Hepatocyte (in vitro differentiated cells): ENCODE measurements around the gene DUSP15. TPM values are rescaled to one million over a fixed set of nuclear protein-coding genes. Genes with fewer than 3 reads are reported as not detected.

Source experiments
- DNase-seq: peaks from one replicate; pipeline ENCODE4 v3.0.0-alpha.2; 2016; ENCODE audit warnings: low spot score
- H2AFZ ChIP-seq: fragments of 200-600 bp; sonication (generic); 2 replicates; pipeline ENCODE4 v1.6.0; 2016; ENCODE audit warnings: antibody characterized with exemption, mild to moderate bottlenecking
- H3K27ac ChIP-seq: fragments of 200-600 bp; sonication (generic); 2 replicates; pipeline ENCODE4 v1.5.1; 2016; ENCODE audit warnings: mild to moderate bottlenecking
- H3K27me3 ChIP-seq: fragments of 200-600 bp; sonication (generic); 2 replicates; pipeline ENCODE4 v1.6.1; 2016
- H3K36me3 ChIP-seq: fragments of 200-600 bp; sonication (generic); replicated peaks from 2 replicates; pipeline ENCODE4 v1.5.1; 2016; ENCODE audit warnings: low read depth; ENCODE audit not compliant: insufficient read depth
- H3K4me1 ChIP-seq: fragments of 200-600 bp; sonication (generic); 2 replicates; pipeline ENCODE4 v1.5.1; 2016; ENCODE audit warnings: mild to moderate bottlenecking, moderate library complexity; ENCODE audit not compliant: insufficient read depth
- H3K4me2 ChIP-seq: fragments of 200-600 bp; sonication (generic); 2 replicates; pipeline ENCODE4 v1.6.0; 2016
- H3K4me3 ChIP-seq: fragments of 200-600 bp; sonication (generic); 2 replicates; pipeline ENCODE4 v1.5.1; 2016; ENCODE audit warnings: mild to moderate bottlenecking
- H3K79me2 ChIP-seq: fragments of 200-600 bp; sonication (generic); 2 replicates; pipeline ENCODE4 v1.6.0; 2017; ENCODE audit warnings: mild to moderate bottlenecking
- H3K9me2 ChIP-seq: fragments of 200-600 bp; sonication (generic); replicated peaks from 2 replicates; pipeline ENCODE4 v1.6.0; 2017; ENCODE audit warnings: mild to moderate bottlenecking; ENCODE audit not compliant: insufficient read depth
- H3K9me3 ChIP-seq: fragments of 200-600 bp; sonication (generic); 2 replicates; pipeline ENCODE4 v1.5.1; 2016; ENCODE audit warnings: low read depth, mild to moderate bottlenecking
- H4K20me1 ChIP-seq: fragments of 200-600 bp; sonication (generic); 2 replicates; pipeline ENCODE4 v1.6.0; 2016; ENCODE audit warnings: mild to moderate bottlenecking; ENCODE audit not compliant: insufficient read depth, poor library complexity, severe bottlenecking
- CTCF ChIP-seq: fragments of 200-600 bp; sonication (generic); IDR thresholded peaks from 2 replicates; pipeline ENCODE4 v1.5.1; 2016; ENCODE audit warnings: antibody characterized with exemption, mild to moderate bottlenecking; ENCODE audit not compliant: poor library complexity
- EZH2 ChIP-seq: fragments of 200-600 bp; sonication (generic); IDR thresholded peaks from 2 replicates; pipeline ENCODE4 v1.6.1; 2016; ENCODE audit warnings: antibody characterized with exemption, mild to moderate bottlenecking, borderline replicate concordance
- EZH2phosphoT487 ChIP-seq: fragments of 200-600 bp; sonication (generic); IDR thresholded peaks from one replicate; pipeline ENCODE4 v1.6.1; 2018; ENCODE audit warnings: antibody characterized with exemption, mild to moderate bottlenecking, low read depth, moderate library complexity; ENCODE audit not compliant: unreplicated experiment, severe bottlenecking
- WGBS: methylation state at CpG from one replicate; pipeline ENCODE4 v1.1.6; 2016; ENCODE audit warnings: low lambda C conversion rate; ENCODE audit errors: missing lambda C conversion rate; 5-methylcytosine and 5-hydroxymethylcytosine counted together
- polyA plus RNA-seq: library from polyadenylated mRNA; unstranded; fragments of >200 nt; fragmentation: Nextera tagmentation; extraction: Ambion mirVana; gene quantifications from 2 replicates; pipeline ENCODE4 v1.2.1, GENCODE V29; 2016
- total RNA-seq: library from RNA; depleted of rRNA; stranded (reverse); fragments of >200 nt; gene quantifications from 2 replicates; pipeline ENCODE4 v1.2.3, GENCODE V29; 2014

DUSP15 gene
- total and polyA plus RNA-seq, 2 experiments from 2014 or later: 10.2 to 23.0 TPM

GRCh38 chr20:31869673-31869941 lies 720 bp downstream of the DUSP15 start:
- peak overlapping the region; percentile 93 for H3K4me2 ChIP-seq
- H3K27me3 ChIP-seq: no peaks in the 10 kb centered on the region
- peak overlapping the region; percentile 86 for H3K27ac ChIP-seq
- H3K9me3 ChIP-seq: no peaks in the 10 kb centered on the region
- peak overlapping the region; percentile 71 for H2AFZ ChIP-seq
- no peaks in the 10 kb centered on the region for H4K20me1 ChIP-seq
- H3K36me3 ChIP-seq: no peaks in the 10 kb centered on the region
- H3K4me3 ChIP-seq: peak overlapping the region; percentile 80
- H3K4me1 ChIP-seq: peaks cover 17% of the 10 kb centered on the region
- no peak for DNase-seq
- H3K79me2 ChIP-seq: peaks cover 11% of the 10 kb centered on the region
- H3K9me2 ChIP-seq: no peaks in the 10 kb centered on the region
- 15% methylated on average over 1 of the region's 1 CpG for WGBS
- TF ChIP-seq CTCF: no peak
- TF ChIP-seq EZH2: no peak
- no peak for TF ChIP-seq EZH2phosphoT487

GRCh38 chr20:31868853-31869672 lies 1.3 kb downstream of the DUSP15 start:
- WGBS: 86% methylated on average over 12 of the region's 12 CpGs
- Histone ChIP-seq H3K79me2 (peaks cover 11% of the 10 kb centered on the region), H3K27me3 (no peaks in the 10 kb centered on the region), H2AFZ (peak overlapping the region; percentile 71), H3K4me2 (peak overlapping the region; percentile 93), H3K27ac (peak overlapping the region; percentile 86), H3K4me3 (peak overlapping the region; percentile 80), H3K4me1 (peaks cover 17% of the 10 kb centered on the region), H3K9me3 (no peaks in the 10 kb centered on the region), H3K9me2 (no peaks in the 10 kb centered on the region), H4K20me1 (no peaks in the 10 kb centered on the region), H3K36me3 (no peaks in the 10 kb centered on the region)
- no peak for TF ChIP-seq CTCF
- TF ChIP-seq EZH2phosphoT487: no peak
- TF ChIP-seq EZH2: no peak
- DNase-seq: no peak

- H3K9me3 ChIP-seq: no peaks in the 10 kb centered on the region
- no peak for DNase-seq
- H3K4me2 ChIP-seq: no peak overlapping the region
- no peaks in the 10 kb centered on the region for H4K20me1 ChIP-seq
- H3K9me2 ChIP-seq: no peaks in the 10 kb centered on the region
- H3K4me3 ChIP-seq: no peak overlapping the region
- H3K36me3 ChIP-seq: no peaks in the 10 kb centered on the region
- peaks cover 11% of the 10 kb centered on the region for H3K79me2 ChIP-seq
- no peaks in the 10 kb centered on the region for H3K27me3 ChIP-seq
- 81% methylated on average over 3 of the region's 3 CpGs for WGBS
- H2AFZ ChIP-seq: no peak overlapping the region
- no peak overlapping the region for H3K27ac ChIP-seq
- TF ChIP-seq EZH2phosphoT487 (no peak), CTCF (no peak), EZH2 (no peak)
- H3K4me1 ChIP-seq: peaks cover 14% of the 10 kb centered on the region
These were observed 4.1 kb downstream of the DUSP15 start for GRCh38 chr20:31866221-31866620.
